B cell (primary cell): ENCODE results near the gene NTN4. TPM values are rescaled to one million over a fixed set of nuclear protein-coding genes. Genes with fewer than 3 reads are reported as not detected.
"Not testable (repeated sequence)": the region's sequence is repeated elsewhere in the genome, so short reads cannot be mapped to it uniquely, and the experiment has no call there.

Experiments
- ATAC-seq: fragments of 200-7000 bp; cut with Tn5 transposase; one replicate; pipeline ENCODE4 v1.10.0; 2021; ENCODE audit warnings: low read depth, mild to moderate bottlenecking, moderate number of reproducible peaks, moderate library complexity
- CTCF ChIA-PET: fragments of 350-600 bp; sonication (Branson Sonifier 250); formaldehyde crosslinking; loops from one replicate; lab custom pipeline; 2021; ENCODE audit warnings: antibody characterized with exemption, inconsistent platforms; lab: Charles Lee
- POLR2A ChIA-PET: fragments of 350-600 bp; sonication (Branson Sonifier 250); formaldehyde crosslinking; loops from one replicate; lab custom pipeline; 2021; ENCODE audit warnings: antibody characterized with exemption; lab: Charles Lee
- DNase-seq: peaks from one replicate; pipeline ENCODE4 v3.0.0; 2013
- H2AFZ ChIP-seq: 2 replicates; pipeline ENCODE4 v1.6.1; 2012; ENCODE audit warnings: mild to moderate bottlenecking, low read depth, low read length; ENCODE audit not compliant: insufficient read depth, poor library complexity, severe bottlenecking
- H3K27ac ChIP-seq, 2 donors: 1 replicate in 1 of 2; 2 replicates in 1 of 2; pipeline ENCODE4 v1.5.1; 2012 to 2013; ENCODE audit warnings: low read length in 2 of 2, mild to moderate bottlenecking in 2 of 2, moderate library complexity in 1 of 2
- H3K27me3 ChIP-seq, 4 experiments: fragments of 200-600 bp in 1 of 4; sonication (generic) in 1 of 4; replicated peaks in 1 of 4; 1 replicate in 2 of 4; 2 replicates in 2 of 4; pipeline versions ENCODE4 v1.6.1 to v1.7.0; 2013 to 2016; ENCODE audit warnings: low read length in 3 of 4, mild to moderate bottlenecking in 2 of 4, mixed read lengths in 1 of 4, moderate library complexity in 1 of 4; ENCODE audit not compliant: insufficient read depth in 4 of 4, control insufficient read depth in 3 of 4; ENCODE audit errors: control extremely low read depth in 1 of 4
- H3K36me3 ChIP-seq, 2 experiments: replicated peaks in 1 of 2; 1 replicate in 1 of 2; 2 replicates in 1 of 2; pipeline versions ENCODE4 v1.6.1 to v1.7.1; 2013; ENCODE audit warnings: low read length in 1 of 2; ENCODE audit not compliant: insufficient read depth in 2 of 2, control insufficient read depth in 1 of 2; ENCODE audit errors: control extremely low read depth in 1 of 2, extremely low read depth in 1 of 2
- H3K4me1 ChIP-seq, 2 donors: fragments of 200-600 bp in 1 of 2; sonication (generic) in 1 of 2; 1 replicate in 1 of 2; 2 replicates in 1 of 2; pipeline versions ENCODE4 v1.5.1 to v1.6.1; 2013 to 2017; ENCODE audit warnings: low read length in 2 of 2; ENCODE audit not compliant: control insufficient read depth in 2 of 2, insufficient read depth in 2 of 2
- H3K4me2 ChIP-seq: replicated peaks from 2 replicates; pipeline ENCODE3; 2012; ENCODE audit warnings: mild to moderate bottlenecking, low read depth, low read length; ENCODE audit not compliant: poor library complexity, severe bottlenecking
- H3K4me3 ChIP-seq, 5 experiments: fragments of 200-600 bp in 1 of 5; sonication (generic) in 1 of 5; 1 replicate in 3 of 5; 2 replicates in 2 of 5; pipeline versions ENCODE4 v1.5.1 to v1.7.0; 2011 to 2016; ENCODE audit warnings: low read length in 4 of 5, mild to moderate bottlenecking in 4 of 5, low read depth in 2 of 5, control low read depth in 1 of 5, moderate library complexity in 1 of 5; ENCODE audit not compliant: insufficient read depth in 1 of 5; ENCODE audit errors: control extremely low read depth in 1 of 5, extremely low read depth in 1 of 5
- H3K79me2 ChIP-seq: fragments of 200-600 bp; sonication (generic); one replicate; pipeline ENCODE4 v1.6.0; 2016; ENCODE audit warnings: low read length; ENCODE audit not compliant: control insufficient read depth, insufficient read depth
- H3K9ac ChIP-seq: fragments of 200-600 bp; sonication (generic); 2 replicates; pipeline ENCODE4 v1.6.1; 2017; ENCODE audit warnings: mild to moderate bottlenecking, low read length, moderate library complexity
- H3K9me3 ChIP-seq, 3 donors: one replicate each; pipeline versions ENCODE4 v1.6.1 to v1.7.1; 2013; ENCODE audit warnings: low read length in 2 of 3; ENCODE audit not compliant: control insufficient read depth in 2 of 3, insufficient read depth in 1 of 3; ENCODE audit errors: control extremely low read depth in 1 of 3
- H4K20me1 ChIP-seq: 2 replicates; pipeline ENCODE4 v1.6.0; 2012; ENCODE audit warnings: mild to moderate bottlenecking, low read length; ENCODE audit not compliant: insufficient read depth, control insufficient read depth, poor library complexity, severe bottlenecking
- H3K27ac Mint-ChIP-seq: one replicate; pipeline ENCODE4 v1.8.0; 2021; ENCODE audit warnings: mixed read lengths
- H3K27me3 Mint-ChIP-seq: one replicate; pipeline ENCODE4 v1.8.0; 2021; ENCODE audit warnings: mixed read lengths
- H3K4me1 Mint-ChIP-seq: one replicate; pipeline ENCODE4 v1.8.0; 2021; ENCODE audit warnings: mixed read lengths
- H3K4me3 Mint-ChIP-seq: one replicate; pipeline ENCODE4 v1.8.0; 2021; ENCODE audit warnings: mixed read lengths
- H3K9me3 Mint-ChIP-seq: one replicate; pipeline ENCODE4 v1.8.0; 2022; ENCODE audit warnings: mixed read lengths; ENCODE audit not compliant: insufficient read depth
- EZH2 ChIP-seq: IDR thresholded peaks from 2 replicates; pipeline ENCODE4 v1.6.1; 2012; ENCODE audit warnings: borderline replicate concordance, low read depth, mild to moderate bottlenecking, moderate library complexity, low read length; ENCODE audit not compliant: insufficient read depth, poor library complexity, severe bottlenecking
- WGBS: methylation state at CpG from one replicate; pipeline ENCODE4 v1.1.5; 2013; ENCODE audit warnings: missing lambda C conversion rate; ENCODE audit not compliant: insufficient coverage; 5-methylcytosine and 5-hydroxymethylcytosine counted together
- intact Hi-C: fragments of 100-400 bp; cut with micrococcal nuclease; formaldehyde crosslinking; loops from one replicate; pipeline ENCODE4 v1.10.0; 2022
- polyA plus RNA-seq: library from polyadenylated mRNA; depleted of rRNA; stranded (reverse); fragments of >200 nt; gene quantifications from 2 replicates; pipeline ENCODE4 v1.2.3, GENCODE V29; 2012
- total RNA-seq, 2 donors: library from RNA; stranded (reverse); fragments of 120-200 nt in 1 of 2; gene quantifications; 1 replicate in 1 of 2; 2 replicates in 1 of 2; pipeline versions ENCODE4 v1.2.3 to v1.2.4, GENCODE V29; 2013 to 2022
- TF ChIP-seq, protein P1 (sequence below): fragments of 200-600 bp; IDR thresholded peaks from one replicate; pipeline ENCODE4 v1.8.0; 2022; ENCODE audit warnings: antibody characterized with exemption, mild to moderate bottlenecking

Gene NTN4
- total and polyA plus RNA-seq, 2 donors (not counting 1 experiment from before 2014, with no cell fraction given) = not detected

- ChIA-PET POLR2A (no interaction called here), CTCF (no interaction called here)
- H3K4me1 Mint-ChIP-seq = peaks cover 3% of the 10 kb centered on the region
- no peak for TF ChIP-seq EZH2
- TF ChIP-seq, protein P1, sequence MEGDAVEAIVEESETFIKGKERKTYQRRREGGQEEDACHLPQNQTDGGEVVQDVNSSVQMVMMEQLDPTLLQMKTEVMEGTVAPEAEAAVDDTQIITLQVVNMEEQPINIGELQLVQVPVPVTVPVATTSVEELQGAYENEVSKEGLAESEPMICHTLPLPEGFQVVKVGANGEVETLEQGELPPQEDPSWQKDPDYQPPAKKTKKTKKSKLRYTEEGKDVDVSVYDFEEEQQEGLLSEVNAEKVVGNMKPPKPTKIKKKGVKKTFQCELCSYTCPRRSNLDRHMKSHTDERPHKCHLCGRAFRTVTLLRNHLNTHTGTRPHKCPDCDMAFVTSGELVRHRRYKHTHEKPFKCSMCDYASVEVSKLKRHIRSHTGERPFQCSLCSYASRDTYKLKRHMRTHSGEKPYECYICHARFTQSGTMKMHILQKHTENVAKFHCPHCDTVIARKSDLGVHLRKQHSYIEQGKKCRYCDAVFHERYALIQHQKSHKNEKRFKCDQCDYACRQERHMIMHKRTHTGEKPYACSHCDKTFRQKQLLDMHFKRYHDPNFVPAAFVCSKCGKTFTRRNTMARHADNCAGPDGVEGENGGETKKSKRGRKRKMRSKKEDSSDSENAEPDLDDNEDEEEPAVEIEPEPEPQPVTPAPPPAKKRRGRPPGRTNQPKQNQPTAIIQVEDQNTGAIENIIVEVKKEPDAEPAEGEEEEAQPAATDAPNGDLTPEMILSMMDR = no peak
- H4K20me1 ChIP-seq = no peaks in the 10 kb centered on the region
- H3K9ac ChIP-seq = no peak overlapping the region
- WGBS = no CpG with 5 or more reads among the region's 4 CpGs
- no peak overlapping the region for H3K4me3 ChIP-seq
- H3K27ac Mint-ChIP-seq = no peak overlapping the region
- H3K79me2 ChIP-seq = no peaks in the 10 kb centered on the region
- no peak overlapping the region for H2AFZ ChIP-seq
- H3K4me2 ChIP-seq = no peak overlapping the region
- H3K36me3 ChIP-seq = no peaks in the 10 kb centered on the region
- no peaks in the 10 kb centered on the region for H3K9me3 Mint-ChIP-seq
- H3K9me3 ChIP-seq = no peaks in the 10 kb centered on the region
- peaks cover 1 to 2% of the 10 kb centered on the region in 2 donors for H3K4me1 ChIP-seq
- intact Hi-C loops = no loop called here
- H3K4me3 Mint-ChIP-seq = no peak overlapping the region
- ATAC-seq (no peak), DNase-seq (no peak)
- no peak overlapping the region for H3K27ac ChIP-seq
- peaks cover 25% of the 10 kb centered on the region for H3K27me3 Mint-ChIP-seq
- H3K27me3 ChIP-seq = peaks cover 0 to 19% (median 13%) of the 10 kb centered on the region in 4 experiments
Measured at GRCh38 chr12:95784286-95784685, 6.3 kb downstream of the NTN4 start.

- 91% methylated on average over 9 of the region's 10 CpGs for WGBS
- H3K36me3 ChIP-seq, H3K4me2 ChIP-seq, CTCF ChIA-PET, H3K4me1 ChIP-seq, H3K9me3 ChIP-seq, DNase-seq, H3K4me3 ChIP-seq, H3K4me1 Mint-ChIP-seq, H4K20me1 ChIP-seq, H3K27me3 ChIP-seq, ATAC-seq, H3K27ac Mint-ChIP-seq, POLR2A ChIA-PET, H3K9ac ChIP-seq, H2AFZ ChIP-seq, H3K79me2 ChIP-seq, H3K4me3 Mint-ChIP-seq, intact Hi-C loops, H3K9me3 Mint-ChIP-seq, H3K27ac ChIP-seq: not testable (repeated sequence)
- peaks cover 31% of the 10 kb centered on the region for H3K27me3 Mint-ChIP-seq
Measured at GRCh38 chr12:95775466-95775865, 15.1 kb downstream of the NTN4 start.
